K562 (cell line): ENCODE results near the gene ARHGAP24. TPM values are rescaled to one million over a fixed set of nuclear protein-coding genes. Genes with fewer than 3 reads are reported as not detected.

ENCODE experiments used
- ATAC-seq: fragments of 200-7000 bp; cut with Tn5 transposase; 3 replicates; pipeline ENCODE4 v1.9.1; 2020; ENCODE audit warnings: moderate library complexity
- BruUV-seq: library from RNA; stranded (reverse); fragments of 400-500 nt; replicated peaks from 2 replicates; lab custom pipeline; 2021; lab: Mats Ljungman, UMichigan
- CTCF ChIA-PET: fragments of 300-600 bp; formaldehyde crosslinking; extraction: SDS; loops from one replicate; lab custom pipeline; 2021; ENCODE audit warnings: low intra/inter-chr PET ratio; lab: Yijun Ruan, JAX
- POLR2A ChIA-PET: fragments of 300-600, 350-650 bp; sonication (Branson Sonifier 250); formaldehyde crosslinking; extraction: SDS; loops from one replicate; lab custom pipeline; 2021; ENCODE audit warnings: antibody characterized with exemption, inconsistent platforms; lab: Yijun Ruan, JAX
- DNase-seq, 4 experiments: peaks; one replicate each; pipeline versions ENCODE4 v3.0.0 to v3.0.0-alpha.2; 2011 to 2018; ENCODE audit warnings: low spot score in 3 of 4, mixed read lengths in 3 of 4; ENCODE audit errors: extremely low read depth in 1 of 4
- FAIRE-seq: peaks from 2 replicates; lab custom pipeline; 2011; peaks lifted over from hg19 to GRCh38; lab: Jason Lieb, UNC
- H2AFZ ChIP-seq: 2 replicates; pipeline ENCODE4 v1.6.0; 2011; ENCODE audit warnings: low read depth, low read length, control low read depth, inconsistent platforms
- H3K27ac ChIP-seq: fragments of 200-600 bp; 3 replicates; pipeline ENCODE4 v1.8.0; 2011; ENCODE audit warnings: low read depth, mild to moderate bottlenecking, control low read depth, inconsistent platforms, low read length, moderate library complexity, mixed read lengths; ENCODE audit errors: extremely low read depth
- H3K27me3 ChIP-seq, 2 experiments: fragments of 300-600 bp in 1 of 2; 2 replicates in 1 of 2; 3 replicates in 1 of 2; pipeline versions ENCODE4 v1.6.0 to v1.8.0; 2011; ENCODE audit warnings: inconsistent platforms in 2 of 2, low read length in 2 of 2, mild to moderate bottlenecking in 1 of 2, mixed read lengths in 1 of 2, moderate library complexity in 1 of 2; ENCODE audit not compliant: control insufficient read depth in 2 of 2, insufficient read depth in 2 of 2
- H3K36me3 ChIP-seq: fragments of 300-600 bp; 3 replicates; pipeline ENCODE4 v1.8.0; 2011; ENCODE audit warnings: mild to moderate bottlenecking, low read length, inconsistent platforms; ENCODE audit not compliant: control insufficient read depth, insufficient read depth
- H3K4me1 ChIP-seq, 2 experiments: fragments of 200-600 bp in 1 of 2; replicated peaks in 1 of 2; 2 replicates in 1 of 2; 3 replicates in 1 of 2; pipeline versions ENCODE4 v1.5.1 to v1.8.0; 2011; ENCODE audit warnings: inconsistent platforms in 2 of 2, low read length in 2 of 2, mild to moderate bottlenecking in 1 of 2, mixed read lengths in 1 of 2, moderate library complexity in 1 of 2; ENCODE audit not compliant: control insufficient read depth in 2 of 2, insufficient read depth in 2 of 2
- H3K4me2 ChIP-seq: 2 replicates; pipeline ENCODE4 v1.6.1; 2011; ENCODE audit warnings: low read length, control low read depth, inconsistent platforms, mixed read lengths; ENCODE audit not compliant: insufficient read depth
- H3K4me3 ChIP-seq: fragments of 200-600 bp; sonication (generic), shearing (Covaris generic); 2 replicates; pipeline ENCODE4 v1.5.1; 2016; ENCODE audit warnings: control low read depth, inconsistent platforms
- H3K79me2 ChIP-seq: fragments of 200-600 bp; 3 replicates; pipeline ENCODE4 v1.8.0; 2011; ENCODE audit warnings: low read length, inconsistent platforms; ENCODE audit not compliant: control insufficient read depth, insufficient read depth
- H3K9ac ChIP-seq, 2 experiments: 2 replicates each; pipeline versions ENCODE4 v1.6.0 to v1.6.1; 2011; ENCODE audit warnings: low read depth in 2 of 2, low read length in 2 of 2, control low read depth in 1 of 2, inconsistent platforms in 1 of 2, mild to moderate bottlenecking in 1 of 2, mixed read lengths in 1 of 2; ENCODE audit not compliant: insufficient read depth in 1 of 2
- H3K9me1 ChIP-seq: one replicate; pipeline ENCODE4 v1.6.0; 2011; ENCODE audit warnings: inconsistent platforms, mild to moderate bottlenecking, low read length, moderate library complexity; ENCODE audit not compliant: control insufficient read depth, insufficient read depth
- H3K9me3 ChIP-seq: replicated peaks from 2 replicates; pipeline ENCODE4 v1.5.1; 2011; ENCODE audit warnings: low read depth, low read length, inconsistent platforms; ENCODE audit not compliant: control insufficient read depth, insufficient read depth
- H4K20me1 ChIP-seq: replicated peaks from 2 replicates; pipeline ENCODE4 v1.6.1; 2011; ENCODE audit warnings: low read length, inconsistent platforms, mixed read lengths; ENCODE audit not compliant: control insufficient read depth, insufficient read depth
- MYNN ChIP-seq, 2 experiments: sonication (generic); formaldehyde crosslinking in 1 of 2; IDR thresholded peaks; 2 replicates each; pipeline versions ENCODE4 v1.5.0 to v1.6.1; 2016 to 2020; ENCODE audit warnings: antibody characterized with exemption in 1 of 2, missing genetic modification reagents in 1 of 2
- PHB2 ChIP-seq: fragments of 450-650 bp; IDR thresholded peaks from 2 replicates; pipeline ENCODE4 v1.6.1; 2017; ENCODE audit warnings: low read depth
- POLR3G ChIP-seq: IDR thresholded peaks from 2 replicates; pipeline ENCODE4 v1.6.1; 2011; ENCODE audit not compliant: insufficient read length, insufficient replicate concordance; ENCODE audit errors: extremely low read depth
- ZBTB8A ChIP-seq: fragments of 450-650 bp; IDR thresholded peaks from 2 replicates; pipeline ENCODE4 v1.6.1; 2018; ENCODE audit warnings: mild to moderate bottlenecking, moderate library complexity; ENCODE audit not compliant: partially characterized antibody
- ZNF354B ChIP-seq: fragments of 250-450 bp; sonication (Bioruptor Pico); IDR thresholded peaks from 2 replicates; pipeline ENCODE4 v1.4.0; 2020
- WGBS: fragments of 100-300 bp; shearing (Covaris generic); methylation state at CpG from one replicate; pipeline ENCODE4 v1.1.6; 2016; ENCODE audit warnings: low coverage, mixed read lengths; ENCODE audit not compliant: insufficient coverage; ENCODE audit errors: missing lambda C conversion rate; 5-methylcytosine and 5-hydroxymethylcytosine counted together
- in situ Hi-C: fragments of 300-500 bp; cut with MboI; formaldehyde crosslinking; loops from 4 replicates; pipeline ENCODE4 v1.15.0; 2018; ENCODE audit warnings: inconsistent platforms, mixed read lengths
- intact Hi-C: fragments of 100-400 bp; cut with micrococcal nuclease; formaldehyde crosslinking; loops from 2 replicates; pipeline ENCODE4 v1.14.2; 2022
- polyA plus RNA-seq, 8 experiments: library from polyadenylated mRNA; depleted of rRNA in 4 of 8; stranded (reverse) in 5 of 8; unstranded in 3 of 8; fragments of >200 nt; fragmentation: Nextera tagmentation in 2 of 8; fragmentation: Illumina TruSeq in 1 of 8; extraction: Ambion mirVana in 2 of 8; extraction: Trizol in 1 of 8; gene quantifications; 2 replicates each; pipeline versions ENCODE4 v1.2.1 to v1.2.3, GENCODE V29; 2011 to 2014; ENCODE audit warnings: inconsistent platforms in 1 of 8, missing spikeins in 1 of 8
- total RNA-seq, 7 experiments: library from RNA; depleted of rRNA in 6 of 7; stranded (reverse); fragments of >200 nt in 6 of 7; fragmentation: Illumina TruSeq in 2 of 7; extraction: Trizol in 2 of 7; gene quantifications; 2 replicates each; pipeline versions ENCODE4 v1.2.1 to v1.2.3, GENCODE V29; 2011 to 2021; ENCODE audit warnings: low replicate concordance in 1 of 7
- TF ChIP-seq, protein P1 (sequence below), 3 experiments: fragments of 200-800 bp in 1 of 3; fragments of 250-450 bp in 1 of 3; fragments of 450-650 bp in 1 of 3; sonication (Bioruptor Pico) in 1 of 3; sonication (Bioruptor generic) in 1 of 3; formaldehyde crosslinking in 1 of 3; IDR thresholded peaks; 2 replicates each; pipeline versions ENCODE4 v1.6.1 to v1.8.0; 2016 to 2022; ENCODE audit warnings: mild to moderate bottlenecking in 2 of 3, missing genetic modification characterization in 2 of 3, missing compliant biosample characterization in 1 of 3, moderate library complexity in 1 of 3
- TF ChIP-seq, protein P2 (sequence below), 2 experiments: fragments of 450-650 bp; formaldehyde crosslinking in 1 of 2; IDR thresholded peaks; 2 replicates each; pipeline versions ENCODE4 v1.4.0 to v1.6.1; 2014 to 2020; ENCODE audit warnings: mild to moderate bottlenecking in 2 of 2, borderline replicate concordance in 1 of 2, low read depth in 1 of 2

The ARHGAP24 gene
- total and polyA plus RNA-seq, 9 of the 15 experiments (the other 6 are each of a cell fraction or from before 2014, with no cell fraction given): 8.0 to 22.6 (median 14.0) TPM

- H3K4me3 ChIP-seq: no peak overlapping the region
- ChIA-PET CTCF (no interaction called here), POLR2A (no interaction called here)
- no peak for DNase-seq
- 50% methylated on average over 3 of the region's 3 CpGs for WGBS
- H4K20me1 ChIP-seq: no peaks in the 10 kb centered on the region
- no TSS peak for BruUV-seq
- no peaks in the 10 kb centered on the region for H3K36me3 ChIP-seq
- no peaks in the 10 kb centered on the region for H3K27me3 ChIP-seq
- no peaks in the 10 kb centered on the region for H3K9me1 ChIP-seq
- FAIRE-seq: no peak
- H3K4me1 ChIP-seq: no peaks in the 10 kb centered on the region
- ATAC-seq: no peak
- no peaks in the 10 kb centered on the region for H3K9me3 ChIP-seq
- H3K79me2 ChIP-seq: no peaks in the 10 kb centered on the region; the same call in 2 of the 3 replicates
- H3K4me2 ChIP-seq: no peak overlapping the region
- in situ Hi-C loops (no loop called here), intact Hi-C loops (no loop called here)
- no peak overlapping the region for H2AFZ ChIP-seq
- H3K27ac ChIP-seq: no peak overlapping the region
- no peak overlapping the region for H3K9ac ChIP-seq
- TF ChIP-seq MYNN (IDR thresholded peaks at IDR 0.05): no peak
- no peak for TF ChIP-seq MYNN (CRISPR knock-in tag; IDR thresholded peaks at IDR 0.05)
- no peak for TF ChIP-seq ZNF354B (CRISPR knock-in tag)
- TF ChIP-seq, protein P1, sequence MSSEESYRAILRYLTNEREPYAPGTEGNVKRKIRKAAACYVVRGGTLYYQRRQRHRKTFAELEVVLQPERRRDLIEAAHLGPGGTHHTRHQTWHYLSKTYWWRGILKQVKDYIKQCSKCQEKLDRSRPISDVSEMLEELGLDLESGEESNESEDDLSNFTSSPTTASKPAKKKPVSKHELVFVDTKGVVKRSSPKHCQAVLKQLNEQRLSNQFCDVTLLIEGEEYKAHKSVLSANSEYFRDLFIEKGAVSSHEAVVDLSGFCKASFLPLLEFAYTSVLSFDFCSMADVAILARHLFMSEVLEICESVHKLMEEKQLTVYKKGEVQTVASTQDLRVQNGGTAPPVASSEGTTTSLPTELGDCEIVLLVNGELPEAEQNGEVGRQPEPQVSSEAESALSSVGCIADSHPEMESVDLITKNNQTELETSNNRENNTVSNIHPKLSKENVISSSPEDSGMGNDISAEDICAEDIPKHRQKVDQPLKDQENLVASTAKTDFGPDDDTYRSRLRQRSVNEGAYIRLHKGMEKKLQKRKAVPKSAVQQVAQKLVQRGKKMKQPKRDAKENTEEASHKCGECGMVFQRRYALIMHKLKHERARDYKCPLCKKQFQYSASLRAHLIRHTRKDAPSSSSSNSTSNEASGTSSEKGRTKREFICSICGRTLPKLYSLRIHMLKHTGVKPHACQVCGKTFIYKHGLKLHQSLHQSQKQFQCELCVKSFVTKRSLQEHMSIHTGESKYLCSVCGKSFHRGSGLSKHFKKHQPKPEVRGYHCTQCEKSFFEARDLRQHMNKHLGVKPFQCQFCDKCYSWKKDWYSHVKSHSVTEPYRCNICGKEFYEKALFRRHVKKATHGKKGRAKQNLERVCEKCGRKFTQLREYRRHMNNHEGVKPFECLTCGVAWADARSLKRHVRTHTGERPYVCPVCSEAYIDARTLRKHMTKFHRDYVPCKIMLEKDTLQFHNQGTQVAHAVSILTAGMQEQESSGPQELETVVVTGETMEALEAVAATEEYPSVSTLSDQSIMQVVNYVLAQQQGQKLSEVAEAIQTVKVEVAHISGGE (CRISPR knock-in tag; IDR thresholded peaks at IDR 0.05): no peak
- no peak for TF ChIP-seq PHB2
- TF ChIP-seq, protein P2, sequence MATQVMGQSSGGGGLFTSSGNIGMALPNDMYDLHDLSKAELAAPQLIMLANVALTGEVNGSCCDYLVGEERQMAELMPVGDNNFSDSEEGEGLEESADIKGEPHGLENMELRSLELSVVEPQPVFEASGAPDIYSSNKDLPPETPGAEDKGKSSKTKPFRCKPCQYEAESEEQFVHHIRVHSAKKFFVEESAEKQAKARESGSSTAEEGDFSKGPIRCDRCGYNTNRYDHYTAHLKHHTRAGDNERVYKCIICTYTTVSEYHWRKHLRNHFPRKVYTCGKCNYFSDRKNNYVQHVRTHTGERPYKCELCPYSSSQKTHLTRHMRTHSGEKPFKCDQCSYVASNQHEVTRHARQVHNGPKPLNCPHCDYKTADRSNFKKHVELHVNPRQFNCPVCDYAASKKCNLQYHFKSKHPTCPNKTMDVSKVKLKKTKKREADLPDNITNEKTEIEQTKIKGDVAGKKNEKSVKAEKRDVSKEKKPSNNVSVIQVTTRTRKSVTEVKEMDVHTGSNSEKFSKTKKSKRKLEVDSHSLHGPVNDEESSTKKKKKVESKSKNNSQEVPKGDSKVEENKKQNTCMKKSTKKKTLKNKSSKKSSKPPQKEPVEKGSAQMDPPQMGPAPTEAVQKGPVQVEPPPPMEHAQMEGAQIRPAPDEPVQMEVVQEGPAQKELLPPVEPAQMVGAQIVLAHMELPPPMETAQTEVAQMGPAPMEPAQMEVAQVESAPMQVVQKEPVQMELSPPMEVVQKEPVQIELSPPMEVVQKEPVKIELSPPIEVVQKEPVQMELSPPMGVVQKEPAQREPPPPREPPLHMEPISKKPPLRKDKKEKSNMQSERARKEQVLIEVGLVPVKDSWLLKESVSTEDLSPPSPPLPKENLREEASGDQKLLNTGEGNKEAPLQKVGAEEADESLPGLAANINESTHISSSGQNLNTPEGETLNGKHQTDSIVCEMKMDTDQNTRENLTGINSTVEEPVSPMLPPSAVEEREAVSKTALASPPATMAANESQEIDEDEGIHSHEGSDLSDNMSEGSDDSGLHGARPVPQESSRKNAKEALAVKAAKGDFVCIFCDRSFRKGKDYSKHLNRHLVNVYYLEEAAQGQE (IDR thresholded peaks at IDR 0.05; ENCODE audit: borderline replicate concordance): no peak
- TF ChIP-seq, protein P2 (CRISPR knock-in tag; IDR thresholded peaks at IDR 0.05; ENCODE audit: low read depth): no peak
- TF ChIP-seq POLR3G: no peak
- no peak for TF ChIP-seq ZBTB8A
Measured at GRCh38 chr4:85715991-85716737, 241.2 kb downstream of the ARHGAP24 start.
